HG02973 (cell line): ENCODE data around the gene SCYL3.
A peak's percentile ranks its signal among the peaks of the same experiment; 100 is the strongest.
"Not testable (repeated sequence)": the region's sequence is repeated elsewhere in the genome, so short reads cannot be mapped to it uniquely, and the experiment has no call there.

Experiments used
- ATAC-seq: cut with Tn5 transposase; IDR thresholded peaks from one replicate; pipeline ENCODE4 v1.9.1; 2021; ENCODE audit warnings: moderate library complexity; ENCODE audit not compliant: unreplicated experiment

The SCYL3 gene, protein sequence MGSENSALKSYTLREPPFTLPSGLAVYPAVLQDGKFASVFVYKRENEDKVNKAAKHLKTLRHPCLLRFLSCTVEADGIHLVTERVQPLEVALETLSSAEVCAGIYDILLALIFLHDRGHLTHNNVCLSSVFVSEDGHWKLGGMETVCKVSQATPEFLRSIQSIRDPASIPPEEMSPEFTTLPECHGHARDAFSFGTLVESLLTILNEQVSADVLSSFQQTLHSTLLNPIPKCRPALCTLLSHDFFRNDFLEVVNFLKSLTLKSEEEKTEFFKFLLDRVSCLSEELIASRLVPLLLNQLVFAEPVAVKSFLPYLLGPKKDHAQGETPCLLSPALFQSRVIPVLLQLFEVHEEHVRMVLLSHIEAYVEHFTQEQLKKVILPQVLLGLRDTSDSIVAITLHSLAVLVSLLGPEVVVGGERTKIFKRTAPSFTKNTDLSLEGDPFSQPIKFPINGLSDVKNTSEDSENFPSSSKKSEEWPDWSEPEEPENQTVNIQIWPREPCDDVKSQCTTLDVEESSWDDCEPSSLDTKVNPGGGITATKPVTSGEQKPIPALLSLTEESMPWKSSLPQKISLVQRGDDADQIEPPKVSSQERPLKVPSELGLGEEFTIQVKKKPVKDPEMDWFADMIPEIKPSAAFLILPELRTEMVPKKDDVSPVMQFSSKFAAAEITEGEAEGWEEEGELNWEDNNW

DNA sequence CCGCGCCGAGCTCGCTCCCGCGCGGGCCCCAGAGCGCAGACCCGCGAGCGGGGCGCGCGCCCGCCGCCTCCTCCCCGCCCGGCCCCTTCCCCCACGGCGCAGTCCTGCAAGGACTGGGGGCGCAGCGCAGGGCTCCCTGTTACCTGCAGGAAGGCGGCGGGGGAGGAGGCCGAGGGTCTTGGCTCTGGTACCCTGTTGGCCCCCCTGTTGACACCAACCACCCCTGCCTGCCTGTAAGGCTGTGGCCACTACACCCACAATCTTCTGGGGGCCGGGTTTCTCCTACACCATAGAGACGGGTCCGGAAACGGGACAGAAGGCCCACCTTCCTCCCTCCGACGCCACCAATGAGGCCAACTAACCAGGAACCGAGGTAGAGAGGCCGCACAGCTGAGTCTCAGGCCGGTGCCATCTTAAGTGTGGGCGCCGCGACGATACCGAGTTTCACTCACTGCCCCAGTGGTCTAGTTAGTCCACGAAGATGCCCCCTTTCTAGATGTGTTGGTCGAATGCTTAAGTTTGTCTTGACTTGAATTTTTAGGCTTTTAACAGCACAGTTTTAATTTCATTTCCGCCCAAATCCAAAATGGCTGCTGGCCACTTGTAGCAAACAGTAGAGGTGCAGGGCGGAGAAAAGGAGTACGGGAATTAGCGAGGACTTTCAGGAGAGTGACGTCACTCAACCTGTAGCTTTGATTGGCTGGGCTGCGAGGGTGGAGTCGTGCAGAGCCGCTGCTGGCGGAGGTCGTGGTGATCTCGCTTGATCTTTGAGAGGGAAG is at the start of gene SCYL3:
Gene SCYL3 (minus strand): TSS at position 252 of the 779 bp plus-strand sequence. CDS start 5,056 bp downstream, outside the sequence.
- ATAC-seq: peak; percentile 83

DNA sequence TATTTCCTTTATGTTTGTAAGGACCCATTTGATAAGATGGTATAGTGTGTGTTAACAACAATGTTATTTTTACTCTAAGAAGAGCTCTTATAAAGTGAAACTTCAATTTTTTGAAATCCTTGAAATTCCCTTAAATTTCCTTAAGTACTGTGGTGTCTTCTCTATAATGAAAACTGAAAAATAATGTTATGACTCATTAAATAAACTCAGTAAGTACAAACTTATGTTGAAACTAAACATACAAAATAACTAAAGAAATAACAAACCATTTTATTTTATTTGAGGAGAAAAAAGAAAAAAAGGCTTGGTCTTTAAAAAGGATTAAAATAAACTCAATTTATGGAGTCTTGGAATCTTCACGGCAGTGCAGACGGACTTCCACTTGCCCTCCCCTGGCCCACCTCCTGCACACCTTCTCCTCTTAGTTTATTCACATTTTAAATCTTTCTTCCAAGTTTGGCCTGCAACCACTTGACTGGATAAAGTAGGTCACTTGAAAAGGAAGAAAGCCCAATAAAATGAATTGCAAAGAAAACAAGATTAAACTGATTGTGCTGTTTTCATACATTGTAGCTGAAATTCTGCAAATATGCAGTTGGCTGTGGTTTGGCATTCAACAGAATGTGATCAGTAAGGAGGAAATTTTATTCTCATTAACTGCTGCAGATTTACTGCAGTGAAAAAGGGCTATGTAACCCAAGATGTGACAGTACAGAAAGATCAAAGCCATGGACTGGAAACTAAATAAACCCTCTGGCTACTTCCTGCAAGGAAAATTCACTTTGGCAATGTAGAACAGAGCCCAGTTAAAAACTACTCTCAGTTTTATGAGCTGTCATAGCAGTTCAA is 48.5 kb upstream of the SCYL3 start:
- ATAC-seq: no peak

DNA sequence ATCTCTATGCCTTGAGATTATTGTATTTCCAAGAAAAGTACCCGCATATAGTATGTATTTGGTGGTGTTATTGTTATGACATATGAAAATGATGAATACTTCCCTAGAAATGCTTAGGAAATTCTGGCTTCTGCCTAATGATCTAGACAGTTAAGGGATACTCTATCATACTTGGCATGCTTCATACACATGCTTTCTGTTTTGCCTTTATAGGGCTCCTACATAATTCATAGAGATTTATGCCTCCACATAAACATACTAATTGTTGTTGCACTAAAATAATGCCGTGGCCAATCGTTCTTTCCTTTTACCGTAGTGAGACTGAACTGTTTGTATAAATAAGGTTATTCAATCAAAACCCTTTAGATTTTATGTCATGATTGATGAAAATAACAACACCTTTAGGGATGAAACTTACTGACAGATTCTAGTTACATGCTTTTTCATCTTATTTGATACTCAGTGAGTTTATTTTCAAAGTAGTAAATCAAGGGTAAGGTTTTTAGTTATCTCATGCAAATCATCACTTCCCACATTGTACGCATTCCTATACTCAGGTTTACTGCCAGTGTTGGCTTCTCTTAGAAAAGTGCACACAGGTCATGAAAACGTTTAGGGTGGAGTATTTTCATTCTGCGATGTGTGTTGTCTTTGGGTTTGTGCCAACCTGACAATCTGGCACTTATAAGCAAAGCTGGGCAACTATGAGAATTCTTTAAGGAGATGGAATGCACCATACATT is 40.5 kb upstream of the SCYL3 start:
- no peak for ATAC-seq

DNA sequence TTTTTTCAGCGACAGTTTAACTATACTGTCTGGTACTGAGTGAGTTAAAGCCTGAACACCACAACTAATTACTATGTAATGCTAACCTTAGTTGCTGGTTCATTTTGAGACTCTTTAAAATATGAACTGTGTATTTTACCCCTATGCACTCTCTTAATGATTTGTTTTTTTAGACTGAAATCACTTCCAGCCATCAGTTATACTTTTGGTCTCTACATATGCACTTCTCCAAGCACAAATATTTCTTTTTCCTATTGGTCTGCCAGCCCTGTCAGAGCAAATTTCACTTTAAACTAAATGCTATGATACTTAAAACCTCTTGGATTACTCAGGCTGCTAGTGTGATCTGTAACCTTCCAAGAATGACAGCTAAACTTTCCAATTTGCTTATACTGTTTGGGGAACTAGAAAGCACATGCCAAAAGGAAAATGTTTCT is 38.1 kb upstream of the SCYL3 start:
- no peak for ATAC-seq

GRCh38 chr1:169929210-169929526 is 35.5 kb upstream of the SCYL3 start:
- ATAC-seq: no peak

DNA sequence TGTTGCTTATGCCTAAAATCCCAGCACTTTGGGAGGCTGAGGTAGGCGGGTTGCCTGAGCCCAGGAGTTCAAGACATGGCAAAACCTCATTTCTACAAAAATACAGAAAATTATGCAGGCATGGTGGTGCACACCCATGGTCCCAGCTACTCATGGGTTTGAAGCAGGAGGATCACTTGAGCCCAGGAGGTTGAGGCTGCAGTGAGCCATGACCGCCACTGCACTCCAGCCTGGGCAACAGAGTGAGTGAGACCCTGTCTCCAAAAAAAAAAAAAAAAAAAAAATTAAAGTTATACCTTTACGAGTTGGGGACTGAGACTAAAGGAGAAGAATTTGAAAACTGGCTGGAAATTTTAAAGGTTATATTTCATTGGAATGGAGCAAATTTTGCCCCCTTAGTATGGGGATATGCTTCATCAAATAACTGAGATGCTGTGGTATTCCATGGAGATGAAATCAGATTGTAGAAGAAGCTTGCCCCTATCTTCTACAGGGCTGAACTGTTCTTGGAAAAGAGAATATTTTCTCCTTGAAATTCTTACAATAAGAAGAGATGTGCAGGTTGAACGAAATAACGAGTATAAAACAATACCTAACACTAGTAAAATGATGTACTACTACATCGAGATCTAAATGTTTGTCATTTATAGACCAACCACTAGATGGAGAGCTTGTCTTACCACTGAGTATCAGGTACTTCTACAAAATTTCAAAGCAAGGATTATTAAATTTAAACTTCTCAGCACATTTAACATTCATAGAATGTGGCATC is 34.9 kb upstream of the SCYL3 start:
- peak; percentile 68 for ATAC-seq

- ATAC-seq: no peak
Measured at GRCh38 chr1:169925505-169926482, 32.1 kb upstream of the SCYL3 start.

DNA sequence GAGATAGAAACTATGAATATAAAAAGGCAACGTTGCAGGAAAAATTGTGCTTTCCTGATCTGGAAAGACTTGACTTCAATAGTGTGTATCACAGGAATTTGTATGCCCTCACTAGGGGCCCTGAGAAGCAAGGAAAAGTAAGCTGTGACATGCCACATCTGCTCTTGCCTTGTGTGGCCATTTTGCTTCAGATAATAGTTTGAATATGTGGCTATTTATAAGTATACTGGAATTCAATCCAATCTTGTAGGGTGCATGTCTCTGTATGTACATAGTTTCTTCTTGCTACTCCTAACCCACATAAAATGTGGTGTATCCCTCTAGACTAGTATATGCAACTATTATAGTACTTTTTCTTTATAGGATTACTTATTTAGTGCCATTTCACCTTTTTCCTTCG is 31.1 kb upstream of the SCYL3 start:
- ATAC-seq: no peak

GRCh38 chr1:169924063-169924462 is 30.4 kb upstream of the SCYL3 start:
- no peak for ATAC-seq

DNA sequence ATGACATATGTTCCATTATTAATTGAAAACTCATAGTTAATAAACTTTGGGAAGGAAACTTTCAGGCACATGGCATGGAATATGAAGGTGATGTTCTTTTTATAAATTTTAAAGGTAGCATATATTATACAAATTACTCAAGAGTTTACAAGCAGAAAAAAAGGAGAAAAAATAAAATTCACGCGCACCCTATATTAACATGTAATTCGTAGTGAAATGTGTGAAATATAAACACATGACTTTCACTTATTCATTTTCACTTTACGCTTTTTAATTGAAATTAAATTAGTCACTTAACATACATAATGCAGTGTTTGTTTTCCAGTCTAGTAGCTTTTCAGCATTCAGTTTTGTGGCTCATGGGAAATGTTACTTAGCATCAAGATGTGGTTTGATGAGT is 27.4 kb upstream of the SCYL3 start:
- ATAC-seq: no peak

DNA sequence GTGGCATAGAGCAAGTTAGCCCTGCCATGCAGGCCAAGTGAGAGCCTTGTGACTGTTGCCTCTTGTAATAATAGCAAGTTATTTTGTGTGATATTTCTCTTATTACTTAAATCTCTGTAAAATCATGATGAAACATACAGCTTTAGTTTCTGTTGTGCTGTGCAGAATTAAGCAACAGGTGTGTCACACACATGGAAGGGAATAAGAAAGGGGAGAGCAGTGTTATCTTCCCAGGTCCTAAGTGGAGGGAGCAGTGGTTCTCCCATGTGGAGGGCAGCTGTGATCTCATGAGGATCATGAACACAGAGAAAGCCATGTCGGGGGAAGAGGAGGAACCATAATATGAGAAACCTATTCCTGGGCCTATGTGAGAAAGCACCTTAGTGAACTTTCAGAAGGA is 25.2 kb upstream of the SCYL3 start:
- ATAC-seq: no peak

DNA sequence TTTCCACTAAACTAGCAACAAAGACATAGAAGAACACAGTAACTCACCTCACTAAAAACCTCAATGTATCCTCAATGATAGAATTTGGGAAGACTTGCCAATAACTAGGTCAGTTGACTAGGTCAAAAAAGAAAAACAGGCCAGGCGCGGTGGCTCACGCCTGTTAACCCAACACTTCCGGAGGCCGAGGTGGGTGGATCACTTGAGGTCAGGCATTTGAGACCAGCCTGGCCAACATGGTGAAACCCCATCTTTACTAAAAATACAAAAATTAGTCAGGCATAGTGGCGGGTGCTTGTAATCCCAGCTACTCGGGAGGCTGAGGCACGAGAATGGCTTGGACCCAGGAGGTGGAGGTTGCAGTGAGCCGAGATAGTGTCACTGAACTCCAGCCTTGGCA is 24.5 kb upstream of the SCYL3 start:
- not testable (repeated sequence) for ATAC-seq

DNA sequence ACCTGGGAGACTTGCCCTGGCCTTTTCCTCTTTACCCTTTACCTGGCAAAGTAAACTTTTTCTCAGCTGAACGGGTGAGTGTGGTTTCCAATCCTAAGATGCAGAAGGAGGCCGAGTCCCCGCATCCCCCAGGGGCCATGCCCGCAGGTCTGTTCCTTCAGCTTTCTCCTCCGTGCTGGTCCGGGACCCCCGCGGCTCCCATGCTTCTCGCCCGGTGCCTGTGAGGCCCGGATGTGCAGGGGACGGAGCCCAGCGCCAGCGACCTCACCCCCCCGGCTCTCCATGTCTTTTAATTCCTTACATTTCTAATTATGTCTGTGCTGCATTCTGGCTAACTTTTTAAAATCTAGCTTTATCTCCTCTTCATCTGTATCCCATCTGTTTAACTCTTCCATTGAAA is 21.5 kb upstream of the SCYL3 start:
- ATAC-seq: no peak

DNA sequence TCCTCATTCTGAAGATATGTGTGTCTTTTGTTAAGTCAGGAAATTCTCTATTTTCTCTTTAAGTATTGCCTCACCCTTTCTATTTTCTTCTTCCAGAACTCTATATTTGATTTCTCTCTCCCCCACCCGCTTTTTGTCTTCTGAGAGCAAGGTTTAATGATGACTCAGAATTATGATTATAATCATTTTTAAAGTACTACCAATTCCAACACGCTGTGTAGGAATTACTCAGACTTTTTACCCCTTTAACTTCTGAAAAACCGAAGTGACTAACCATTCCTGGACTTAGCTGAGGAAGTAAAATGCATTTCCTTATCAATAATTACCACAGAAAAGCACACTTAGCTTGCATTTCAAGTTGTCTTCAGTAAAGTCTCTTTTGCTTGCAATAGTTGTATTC is 20.8 kb upstream of the SCYL3 start:
- no peak for ATAC-seq

DNA sequence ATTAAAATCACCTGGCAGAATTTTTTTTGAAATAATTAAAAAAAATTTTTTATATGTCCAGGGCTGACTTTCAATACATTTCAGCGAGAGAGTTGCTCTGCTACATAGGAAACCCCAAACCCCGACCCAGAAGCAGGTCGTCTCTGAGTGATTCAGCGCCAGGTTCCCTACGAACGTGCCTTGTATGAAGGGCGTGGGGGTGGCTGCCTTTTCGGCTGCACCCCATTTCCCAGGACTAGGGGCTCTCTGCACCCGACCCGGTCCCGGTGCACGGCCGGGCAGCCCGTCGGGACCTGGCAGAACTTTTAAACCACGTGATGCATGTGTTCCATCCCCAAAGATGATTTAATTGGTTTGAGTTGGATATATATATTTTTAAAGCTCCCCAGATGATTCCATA is 15.8 kb upstream of the SCYL3 start:
- ATAC-seq: no peak

GRCh38 chr1:169906938-169907337 is 13.2 kb upstream of the SCYL3 start:
- no peak for ATAC-seq

GRCh38 chr1:169904834-169905233 is 11.1 kb upstream of the SCYL3 start:
- no peak for ATAC-seq

GRCh38 chr1:169902751-169903150 is 9.1 kb upstream of the SCYL3 start:
- no peak for ATAC-seq
